GM21390 (cell line): Measurements from ENCODE around the gene TET2.

Source experiments
- ATAC-seq: cut with Tn5 transposase; IDR thresholded peaks from one replicate; pipeline ENCODE4 v1.9.1; 2021; ENCODE audit not compliant: unreplicated experiment

Gene TET2

DNA sequence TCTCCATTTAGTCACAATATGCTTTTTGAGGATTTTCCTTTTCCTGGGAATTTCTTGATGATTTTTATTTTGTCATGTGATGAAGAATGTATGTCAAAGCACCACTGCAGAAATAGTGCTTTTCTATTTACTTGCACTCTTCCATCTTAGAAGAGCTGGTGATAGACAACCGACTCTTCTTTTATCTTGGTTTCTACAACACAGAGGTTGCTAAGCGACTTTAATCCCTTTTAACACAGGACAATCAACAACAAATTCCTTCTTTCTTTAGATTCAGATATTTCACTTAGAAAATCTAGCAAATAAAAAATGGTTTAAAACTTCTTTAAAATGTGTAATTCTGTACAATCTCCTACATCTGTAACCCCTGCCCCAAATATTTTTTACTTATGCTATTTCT, 34.6 kb downstream of the TET2 start:
- ATAC-seq: no peak

GRCh38 chr4:105182211-105182610, 35.5 kb downstream of the TET2 start:
- ATAC-seq: no peak

DNA sequence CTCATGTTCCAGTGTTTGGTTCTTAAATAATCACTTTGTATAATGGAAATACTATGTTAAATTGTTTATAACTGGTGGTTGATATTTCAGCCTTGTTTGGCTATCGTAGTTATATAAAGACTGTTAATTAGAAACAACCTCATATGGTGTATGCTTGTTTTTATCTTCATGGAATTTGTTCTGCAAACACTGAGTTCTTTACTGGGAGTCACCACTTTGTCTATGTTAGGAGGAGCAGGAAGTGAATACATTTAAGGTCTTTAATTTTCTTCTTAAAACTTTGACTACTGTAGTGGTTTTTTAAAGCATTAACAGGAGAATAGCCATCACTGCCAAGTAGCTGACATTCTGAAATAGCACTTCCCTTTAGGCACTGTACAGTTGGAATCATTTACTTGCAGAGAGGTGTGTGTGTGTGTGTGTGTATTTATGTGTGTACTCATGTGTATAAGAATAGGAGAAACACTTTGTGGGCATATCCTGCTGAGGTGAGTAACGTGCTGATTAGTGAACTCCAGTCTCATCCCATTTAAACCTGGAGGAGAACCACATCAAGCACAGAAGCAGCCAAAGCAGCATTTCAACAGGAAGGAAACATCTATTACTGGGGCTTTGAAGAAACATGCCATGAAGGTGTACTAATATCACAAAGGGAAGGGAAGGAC, 37.8 kb downstream of the TET2 start:
- ATAC-seq: no peak

- ATAC-seq: no peak
These were observed 40.1 kb downstream of the TET2 start for GRCh38 chr4:105186701-105187161.

DNA sequence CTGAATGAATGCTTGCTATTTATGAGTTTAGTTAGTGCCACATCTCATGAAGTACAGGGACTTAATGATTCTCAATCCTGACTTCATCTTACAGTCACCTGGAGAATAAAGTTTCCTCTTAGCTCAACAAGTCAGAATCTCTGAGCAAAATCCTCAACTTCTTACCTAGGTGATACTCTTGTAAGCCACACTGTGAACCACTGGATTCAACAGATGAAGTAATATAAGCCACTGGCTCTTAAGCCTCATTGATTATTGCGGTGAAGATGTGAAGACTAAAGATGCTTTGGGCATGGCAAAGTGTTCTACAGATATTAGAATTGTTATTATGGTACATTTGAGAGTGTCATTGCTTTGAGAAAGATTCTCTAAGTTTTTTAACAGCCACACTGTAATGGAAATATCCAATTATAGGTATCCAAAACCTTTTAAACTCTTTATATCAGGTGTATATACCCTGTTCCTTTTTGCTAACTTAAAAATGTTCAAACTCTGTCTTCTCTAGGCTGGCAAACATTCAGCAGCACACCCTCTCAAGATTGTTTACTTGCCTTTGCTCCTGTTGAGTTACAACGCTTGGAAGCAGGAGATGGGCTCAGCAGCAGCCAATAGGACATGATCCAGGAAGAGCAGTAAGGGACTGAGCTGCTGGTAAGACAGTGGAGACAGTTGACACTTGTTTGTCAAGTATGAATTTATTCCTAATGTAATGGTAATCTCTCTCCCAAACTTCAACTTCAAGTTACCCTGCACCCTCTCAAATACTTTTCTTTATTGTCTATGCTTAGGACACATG, 43.4 kb downstream of the TET2 start:
- ATAC-seq: no peak

DNA sequence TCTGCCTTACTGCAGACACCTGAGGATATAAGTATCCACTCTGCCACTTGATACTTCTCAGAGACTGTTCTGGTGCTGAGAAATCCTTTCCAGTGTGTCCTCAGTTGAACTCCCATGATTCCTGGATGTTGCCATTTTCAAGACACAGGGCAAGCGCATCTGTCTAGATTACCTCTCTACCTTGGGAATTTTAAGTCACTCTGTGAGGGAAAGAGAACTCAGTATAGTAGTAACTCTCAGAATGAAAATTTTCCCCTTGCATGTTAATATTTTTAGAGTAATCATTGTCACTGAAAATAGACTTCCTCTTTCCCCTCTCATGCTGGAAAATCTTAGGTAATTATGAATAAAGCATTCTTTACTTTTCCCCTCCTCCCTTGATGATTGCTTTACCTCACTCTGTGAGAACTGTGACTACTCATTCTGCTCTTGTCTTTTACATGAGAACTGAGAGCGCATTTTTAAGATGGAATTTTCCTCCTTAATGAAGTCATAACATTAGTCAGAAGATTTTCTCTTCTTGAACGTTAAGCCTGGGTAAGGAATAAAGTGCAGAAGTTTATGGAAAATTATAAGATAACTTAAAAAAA, 45.0 kb downstream of the TET2 start:
- peak; percentile 40 for ATAC-seq

- no peak for ATAC-seq
These were observed 45.8 kb downstream of the TET2 start for GRCh38 chr4:105192474-105192873.

GRCh38 chr4:105192910-105193309, 46.2 kb downstream of the TET2 start:
- ATAC-seq: no peak

DNA sequence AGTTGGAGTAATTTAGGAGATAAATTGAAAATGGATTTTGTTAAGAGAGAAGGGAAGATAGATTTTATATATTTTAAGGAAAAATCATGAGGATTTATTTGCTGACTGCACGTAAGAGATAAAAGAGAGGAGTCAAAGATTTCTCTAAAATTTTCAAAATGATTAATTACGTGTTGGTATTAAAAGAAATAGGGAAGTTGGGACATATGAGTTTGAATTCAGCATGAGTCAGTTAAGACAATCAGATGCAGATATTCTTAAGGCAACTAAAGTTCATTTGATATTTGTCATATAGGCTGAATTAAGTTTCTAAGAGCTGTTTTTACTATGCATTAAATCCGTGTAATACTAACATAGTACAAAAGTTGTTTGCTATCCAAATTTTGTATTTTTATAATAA, 46.9 kb downstream of the TET2 start:
- ATAC-seq: no peak

DNA sequence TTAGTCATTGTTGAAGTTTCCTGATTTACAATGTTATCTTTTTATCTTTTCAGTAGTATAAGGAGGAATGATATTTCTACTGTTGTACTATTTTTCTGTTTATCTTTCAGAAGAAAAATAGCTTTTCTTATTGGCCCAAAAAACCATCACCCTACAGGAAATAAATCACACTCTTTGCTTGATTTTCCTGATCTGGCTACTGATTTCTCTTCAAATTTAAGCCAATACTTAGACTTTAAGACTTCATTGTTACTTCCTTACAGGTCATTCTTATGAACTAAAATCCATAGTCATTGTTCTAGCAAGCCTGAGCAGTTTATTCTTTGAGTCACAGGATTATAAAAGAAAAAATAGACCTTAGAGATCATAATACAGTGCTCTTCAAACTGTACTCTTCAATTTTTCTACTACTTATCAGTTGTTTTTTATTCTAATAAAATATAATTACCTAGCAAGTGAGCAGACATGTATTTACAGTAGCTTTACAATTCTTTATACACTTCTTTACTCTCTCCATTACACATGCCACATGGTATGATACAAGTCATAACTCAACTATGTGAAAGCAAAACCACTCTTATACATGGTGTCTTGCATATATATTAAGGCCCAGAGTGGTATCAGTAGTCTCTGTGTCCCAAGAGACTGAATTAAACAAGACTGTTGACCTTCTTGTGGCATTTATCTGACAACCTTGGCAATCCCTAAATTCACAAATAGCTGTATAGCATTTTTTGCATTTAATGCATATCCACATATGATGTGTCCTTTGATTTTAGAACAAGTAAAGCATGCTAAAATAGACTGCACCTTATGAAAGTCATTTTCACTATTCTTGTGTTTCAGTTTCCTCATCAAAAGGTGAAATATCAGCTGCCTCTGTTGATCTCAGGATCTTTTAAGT, 47.9 kb downstream of the TET2 start:
- peak; percentile 88 for ATAC-seq

DNA sequence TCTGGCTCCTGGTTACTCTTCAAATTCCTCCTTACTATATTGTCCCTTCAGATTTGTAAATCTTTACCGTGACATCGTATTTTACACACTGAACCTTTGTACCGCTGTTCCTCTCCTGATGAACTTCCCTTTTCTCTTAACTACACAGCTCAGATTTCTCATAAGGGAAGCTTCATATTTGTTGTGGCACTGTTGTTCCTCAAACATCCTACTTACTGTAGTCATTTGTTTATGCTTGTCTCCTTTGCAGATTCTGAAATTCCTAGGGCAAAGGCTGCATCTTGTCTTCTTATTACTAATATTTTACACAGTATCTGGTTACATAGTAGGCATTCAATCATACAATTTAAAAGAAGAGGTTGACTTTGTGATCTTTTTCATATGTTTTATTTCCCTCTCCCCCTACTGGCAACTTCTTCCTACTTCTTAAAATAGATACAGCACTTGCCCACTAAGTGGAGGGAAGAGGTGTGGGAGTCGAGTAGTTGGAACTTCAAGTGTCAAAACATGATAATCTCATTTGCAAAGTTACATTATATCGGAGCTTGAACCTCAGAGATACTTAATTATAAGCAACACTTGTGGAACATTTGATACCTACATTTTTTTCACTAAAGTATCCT, 50.0 kb downstream of the TET2 start:
- no peak for ATAC-seq

GRCh38 chr4:105197777-105198176, 51.1 kb downstream of the TET2 start:
- ATAC-seq: no peak

- ATAC-seq: no peak
These were observed 51.9 kb downstream of the TET2 start for GRCh38 chr4:105198541-105198940.

DNA sequence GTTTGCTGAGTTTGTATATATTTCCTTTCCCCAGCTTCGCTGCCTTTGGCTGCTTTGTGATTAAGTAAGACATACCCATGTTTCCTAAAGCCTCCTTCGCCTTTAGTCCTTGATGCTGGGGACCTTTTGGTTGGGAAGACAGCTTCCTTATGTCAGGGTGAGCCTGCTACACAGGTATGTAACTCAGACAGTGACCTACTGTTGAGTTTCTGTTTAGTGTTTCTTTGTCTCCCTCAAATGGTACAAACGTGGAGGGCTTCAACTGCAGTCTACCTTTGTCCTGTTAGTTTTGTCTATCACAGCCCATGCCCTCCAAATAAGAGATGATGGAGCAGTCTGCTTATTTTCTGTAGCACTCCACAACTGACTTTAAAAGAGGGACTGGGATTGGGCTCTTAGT, 59.5 kb downstream of the TET2 start:
- no peak for ATAC-seq

DNA sequence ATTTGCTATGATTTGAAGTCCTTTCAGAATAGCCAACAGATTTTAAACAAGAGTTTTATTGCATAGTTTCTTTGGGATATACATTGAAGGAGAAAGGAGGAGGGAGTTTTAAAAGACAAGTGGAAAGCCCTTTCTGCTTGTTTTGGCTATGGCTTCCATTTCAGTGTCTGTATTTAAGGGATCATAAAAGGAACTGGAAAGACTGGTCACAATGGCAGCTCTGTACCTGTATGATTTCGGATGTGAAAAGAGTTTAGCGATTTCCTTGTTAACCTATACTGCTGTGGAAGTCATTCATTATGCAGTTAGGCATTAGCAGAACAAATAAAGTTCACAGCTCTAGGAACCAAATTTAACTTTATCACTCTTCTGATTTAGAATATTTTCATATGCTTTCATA, 60.7 kb downstream of the TET2 start:
- no peak for ATAC-seq

DNA sequence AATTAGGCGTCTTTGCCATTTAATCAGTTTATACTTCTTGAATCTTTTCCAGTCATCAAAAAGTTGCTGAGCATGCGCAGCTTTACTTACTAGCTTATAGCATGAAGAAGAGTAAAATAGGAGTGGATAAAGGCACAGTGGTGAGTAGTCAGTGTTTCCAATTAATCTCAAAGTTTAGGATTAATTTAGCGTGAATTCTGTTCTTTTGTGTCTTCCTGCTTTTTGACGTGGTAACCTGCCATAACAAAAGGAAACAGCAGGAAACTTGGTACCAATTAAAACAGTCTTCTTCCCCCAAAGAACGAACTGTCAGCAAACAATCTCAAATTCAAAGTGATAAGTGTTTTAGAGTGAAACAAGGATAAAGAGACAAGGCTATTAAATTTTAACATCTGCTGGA, 61.9 kb downstream of the TET2 start:
- ATAC-seq: no peak

GRCh38 chr4:105210916-105211315, 64.2 kb downstream of the TET2 start:
- no peak for ATAC-seq

GRCh38 chr4:105215609-105216313, 69.1 kb downstream of the TET2 start:
- ATAC-seq: peak; percentile 63

- ATAC-seq: no peak
These were observed 78.8 kb downstream of the TET2 start for GRCh38 chr4:105225500-105225899.

GRCh38 chr4:105227054-105227453, 80.4 kb downstream of the TET2 start:
- no peak for ATAC-seq
